Endothelial cell of umbilical vein (primary cell): Measurements from ENCODE around the gene CASP5. TPM values are rescaled to one million over a fixed set of nuclear protein-coding genes. Genes with fewer than 3 reads are reported as not detected.

Source experiments
- BruUV-seq: library from RNA; stranded (reverse); fragments of 400-500 nt; replicated peaks from 2 replicates; lab custom pipeline; 2021; lab: Mats Ljungman, UMichigan
- CTCF ChIA-PET: fragments of 300-600, 350-600 bp; sonication (Branson Sonifier 250); formaldehyde crosslinking; loops from one replicate; lab custom pipeline; 2021; ENCODE audit warnings: antibody characterized with exemption, inconsistent platforms; lab: Charles Lee
- POLR2A ChIA-PET: fragments of 300-600, 350-600 bp; sonication (Branson Sonifier 250); formaldehyde crosslinking; loops from one replicate; lab custom pipeline; 2021; ENCODE audit warnings: antibody characterized with exemption, inconsistent platforms; lab: Charles Lee
- DNase-seq: peaks from one replicate; pipeline ENCODE4 v3.0.0-alpha.2; 2011; ENCODE audit warnings: low read depth, low spot score
- FAIRE-seq: peaks from 2 replicates; lab custom pipeline; 2011; peaks lifted over from hg19 to GRCh38; lab: Jason Lieb, UNC
- H2AFZ ChIP-seq: 2 replicates; pipeline ENCODE4 v1.6.0; 2012; ENCODE audit warnings: low read depth, low read length, control low read depth, inconsistent platforms
- H3K27ac ChIP-seq: 2 replicates; pipeline ENCODE4 v1.5.1; 2011; ENCODE audit warnings: low read depth, mild to moderate bottlenecking, control low read depth, low read length, moderate library complexity; ENCODE audit not compliant: insufficient read depth
- H3K27me3 ChIP-seq, 2 experiments: 2 replicates each; pipeline versions ENCODE4 v1.6.0 to v1.6.1; 2011; ENCODE audit warnings: low read length in 2 of 2, mixed read lengths in 1 of 2; ENCODE audit not compliant: control insufficient read depth in 2 of 2, insufficient read depth in 2 of 2
- H3K36me3 ChIP-seq, 2 experiments: 2 replicates in 1 of 2; 3 replicates in 1 of 2; pipeline ENCODE4 v1.5.1; 2011; ENCODE audit warnings: low read length in 2 of 2, mild to moderate bottlenecking in 1 of 2, moderate library complexity in 1 of 2; ENCODE audit not compliant: control insufficient read depth in 2 of 2, insufficient read depth in 2 of 2; ENCODE audit errors: extremely low read depth in 1 of 2
- H3K4me1 ChIP-seq: 3 replicates; pipeline ENCODE4 v1.5.1; 2011; ENCODE audit warnings: mild to moderate bottlenecking, low read length; ENCODE audit not compliant: control insufficient read depth, insufficient read depth; ENCODE audit errors: extremely low read depth
- H3K4me2 ChIP-seq: 2 replicates; pipeline ENCODE4 v1.6.1; 2011; ENCODE audit warnings: low read length, control low read depth, mixed read lengths; ENCODE audit not compliant: insufficient read depth
- H3K4me3 ChIP-seq, 3 experiments: fragments of 200-600 bp in 1 of 3; sonication (generic), shearing (Covaris generic) in 1 of 3; replicated peaks in 1 of 3; 2 replicates each; pipeline ENCODE4 v1.5.1; 2011 to 2016; ENCODE audit warnings: control low read depth in 3 of 3, low read length in 3 of 3, mild to moderate bottlenecking in 2 of 3, inconsistent platforms in 1 of 3, low read depth in 1 of 3, moderate library complexity in 1 of 3; ENCODE audit not compliant: insufficient read depth in 1 of 3
- H3K79me2 ChIP-seq: 2 replicates; pipeline ENCODE4 v1.6.0; 2012; ENCODE audit warnings: low read length, inconsistent platforms; ENCODE audit not compliant: control insufficient read depth, insufficient read depth
- H3K9ac ChIP-seq: replicated peaks from 2 replicates; pipeline ENCODE3; 2011; ENCODE audit warnings: low read length, control low read depth; ENCODE audit not compliant: insufficient read depth; ENCODE audit errors: extremely low read depth
- H3K9me1 ChIP-seq: replicated peaks from 3 replicates; pipeline ENCODE4 v1.6.0; 2011; ENCODE audit warnings: mild to moderate bottlenecking, low read length; ENCODE audit not compliant: control insufficient read depth, insufficient read depth; ENCODE audit errors: extremely low read depth
- H3K9me3 ChIP-seq: replicated peaks from 2 replicates; pipeline ENCODE4 v1.5.1; 2012; ENCODE audit warnings: low read length, inconsistent platforms; ENCODE audit not compliant: control insufficient read depth, insufficient read depth
- H4K20me1 ChIP-seq: replicated peaks from 2 replicates; pipeline ENCODE3; 2011; ENCODE audit warnings: mild to moderate bottlenecking, low read length; ENCODE audit not compliant: control insufficient read depth, insufficient read depth; ENCODE audit errors: extremely low read depth
- EZH2 ChIP-seq: IDR thresholded peaks from 2 replicates; pipeline ENCODE4 v1.6.1; 2012; ENCODE audit warnings: borderline replicate concordance, low read depth, mild to moderate bottlenecking, moderate library complexity, low read length, inconsistent platforms; ENCODE audit not compliant: severe bottlenecking
- FOS ChIP-seq: IDR thresholded peaks from 2 replicates; pipeline ENCODE4 v1.6.1; 2011; ENCODE audit warnings: mild to moderate bottlenecking, low read length, moderate library complexity, borderline replicate concordance; ENCODE audit not compliant: insufficient read depth
- GATA2 ChIP-seq: IDR thresholded peaks from 2 replicates; pipeline ENCODE4 v1.7.0; 2011; ENCODE audit warnings: low read depth, mild to moderate bottlenecking, moderate library complexity, mixed read lengths, low read length; ENCODE audit not compliant: insufficient read length, insufficient read depth
- JUN ChIP-seq: IDR thresholded peaks from 2 replicates; pipeline ENCODE4 v1.6.1; 2011; ENCODE audit warnings: borderline replicate concordance, low read depth; ENCODE audit not compliant: insufficient read length, insufficient read depth
- MAX ChIP-seq: IDR thresholded peaks from 2 replicates; pipeline ENCODE4 v1.6.1; 2011; ENCODE audit not compliant: insufficient read depth, insufficient read length
- MYC ChIP-seq: IDR thresholded peaks from one replicate; pipeline ENCODE4 v1.6.1; 2011; ENCODE audit warnings: mild to moderate bottlenecking, low read depth, low read length
- POLR2A ChIP-seq: IDR thresholded peaks from 2 replicates; pipeline ENCODE4 v1.6.1; 2012; ENCODE audit warnings: low read depth, mild to moderate bottlenecking, control low read depth, low read length
- POLR2AphosphoS5 ChIP-seq: IDR thresholded peaks from 2 replicates; pipeline ENCODE4 v1.6.1; 2012; ENCODE audit warnings: low read depth, mild to moderate bottlenecking, control low read depth, low read length, moderate library complexity; ENCODE audit not compliant: insufficient read depth
- dilution Hi-C: fragments of 300-500 bp; cut with MboI; formaldehyde crosslinking; loops from one replicate; pipeline ENCODE4 v1.15.0; 2019; ENCODE audit warnings: low sequenced_read_pairs; ENCODE audit not compliant: extremely low pct_ligation_motif_present
- intact Hi-C: fragments of 100-400 bp; cut with micrococcal nuclease; formaldehyde crosslinking; loops from one replicate; pipeline ENCODE4 v1.10.0; 2022
- polyA plus RNA-seq, 4 experiments: library from polyadenylated mRNA; depleted of rRNA in 3 of 4; stranded (reverse) in 3 of 4; unstranded in 1 of 4; fragments of >200 nt; gene quantifications; 2 replicates each; pipeline versions ENCODE4 v1.2.1 to v1.2.3, GENCODE V29; 2011 to 2012; ENCODE audit warnings: missing spikeins in 1 of 4
- total RNA-seq: library from RNA; stranded (reverse); gene quantifications from 2 replicates; pipeline ENCODE4 v1.2.3, GENCODE V29; 2021
- TF ChIP-seq, protein P1 (sequence below), 2 donors: IDR thresholded peaks; 1 replicate in 1 of 2; 2 replicates in 1 of 2; pipeline ENCODE4 v1.5.1; 2011; ENCODE audit warnings: low read length in 2 of 2, mild to moderate bottlenecking in 2 of 2, moderate library complexity in 2 of 2, control low read depth in 1 of 2, inconsistent platforms in 1 of 2, low read depth in 1 of 2; ENCODE audit not compliant: insufficient read depth in 1 of 2; ENCODE audit errors: extremely low read depth in 1 of 2

The CASP5 gene
- total and polyA plus RNA-seq, 2 donors (not counting 3 experiments of a cell fraction or from before 2014, with no cell fraction given), result not detected

- no TSS peak for BruUV-seq
- no peaks in the 10 kb centered on the region for H3K4me1 ChIP-seq
- dilution Hi-C loops, result no loop called here
- no peak overlapping the region for H2AFZ ChIP-seq
- no peak overlapping the region for H3K9ac ChIP-seq
- no peak overlapping the region for H3K4me2 ChIP-seq
- H3K4me3 ChIP-seq, result no peak overlapping the region
- ChIA-PET POLR2A (no interaction called here), CTCF (no interaction called here)
- H3K9me1 ChIP-seq, result no peaks in the 10 kb centered on the region
- no peaks in the 10 kb centered on the region for H3K79me2 ChIP-seq
- TF ChIP-seq, protein P1, sequence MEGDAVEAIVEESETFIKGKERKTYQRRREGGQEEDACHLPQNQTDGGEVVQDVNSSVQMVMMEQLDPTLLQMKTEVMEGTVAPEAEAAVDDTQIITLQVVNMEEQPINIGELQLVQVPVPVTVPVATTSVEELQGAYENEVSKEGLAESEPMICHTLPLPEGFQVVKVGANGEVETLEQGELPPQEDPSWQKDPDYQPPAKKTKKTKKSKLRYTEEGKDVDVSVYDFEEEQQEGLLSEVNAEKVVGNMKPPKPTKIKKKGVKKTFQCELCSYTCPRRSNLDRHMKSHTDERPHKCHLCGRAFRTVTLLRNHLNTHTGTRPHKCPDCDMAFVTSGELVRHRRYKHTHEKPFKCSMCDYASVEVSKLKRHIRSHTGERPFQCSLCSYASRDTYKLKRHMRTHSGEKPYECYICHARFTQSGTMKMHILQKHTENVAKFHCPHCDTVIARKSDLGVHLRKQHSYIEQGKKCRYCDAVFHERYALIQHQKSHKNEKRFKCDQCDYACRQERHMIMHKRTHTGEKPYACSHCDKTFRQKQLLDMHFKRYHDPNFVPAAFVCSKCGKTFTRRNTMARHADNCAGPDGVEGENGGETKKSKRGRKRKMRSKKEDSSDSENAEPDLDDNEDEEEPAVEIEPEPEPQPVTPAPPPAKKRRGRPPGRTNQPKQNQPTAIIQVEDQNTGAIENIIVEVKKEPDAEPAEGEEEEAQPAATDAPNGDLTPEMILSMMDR (IDR thresholded peaks at IDR 0.05; ENCODE audit: extremely low read depth in 1 of 2, insufficient read depth in 1 of 2, low read depth in 1 of 2, low read length in 2 of 2), result no peak
- no peak for TF ChIP-seq MAX
- TF ChIP-seq POLR2AphosphoS5, result no peak
- TF ChIP-seq EZH2, result no peak
- FAIRE-seq, result no peak
- no peaks in the 10 kb centered on the region for H3K27me3 ChIP-seq
- no peak for DNase-seq
- no peak overlapping the region for H3K27ac ChIP-seq
- H4K20me1 ChIP-seq, result no peaks in the 10 kb centered on the region
- no peaks in the 10 kb centered on the region for H3K36me3 ChIP-seq
- no peaks in the 10 kb centered on the region for H3K9me3 ChIP-seq
- intact Hi-C loops, result no loop called here
Observed at GRCh38 chr11:105057432-105057831, 34.5 kb upstream of the CASP5 start.

DNA sequence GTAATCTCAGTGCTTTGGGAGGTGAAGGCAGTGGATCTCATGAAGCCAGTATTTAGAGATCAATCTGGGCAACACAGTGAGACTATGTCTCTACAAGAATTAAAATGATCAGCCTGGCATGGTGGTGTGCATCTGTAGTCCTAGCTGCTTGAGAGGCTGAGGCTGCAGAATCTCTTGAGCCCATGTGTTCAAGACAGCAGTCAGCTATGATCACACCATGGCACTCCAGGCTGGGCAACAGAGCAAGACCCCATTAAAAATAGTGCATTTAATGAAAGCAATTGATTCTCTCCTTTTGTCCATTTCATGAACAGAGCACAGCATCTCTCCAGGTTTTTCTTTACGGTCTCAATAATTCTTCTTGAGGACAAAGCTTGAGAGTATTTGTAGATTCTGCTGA is 33.5 kb upstream of the CASP5 start:
- ChIA-PET CTCF (interaction anchor here (2.0 kb wide), 1 partner anchor 9 kb away, joined by 8 read pairs; no protein-coding TSS in a partner anchor), POLR2A (no interaction called here)
- no peaks in the 10 kb centered on the region for H3K79me2 ChIP-seq
- FAIRE-seq (no peak), DNase-seq (no peak)
- BruUV-seq, result no TSS peak
- H3K4me1 ChIP-seq, result no peaks in the 10 kb centered on the region
- no peaks in the 10 kb centered on the region for H3K36me3 ChIP-seq
- no peaks in the 10 kb centered on the region for H3K9me1 ChIP-seq
- H4K20me1 ChIP-seq, result no peaks in the 10 kb centered on the region
- H3K27ac ChIP-seq, result no peak overlapping the region
- TF ChIP-seq JUN (no peak), MAX (no peak), EZH2 (no peak), GATA2 (no peak), POLR2AphosphoS5 (no peak), MYC (no peak), POLR2A (no peak), FOS (no peak)
- TF ChIP-seq, protein P1 (IDR thresholded peaks at IDR 0.05; ENCODE audit: extremely low read depth in 1 of 2, insufficient read depth in 1 of 2, low read depth in 1 of 2, low read length in 2 of 2), result no peak
- H3K4me3 ChIP-seq, result no peak overlapping the region
- no peak overlapping the region for H2AFZ ChIP-seq
- no peaks in the 10 kb centered on the region for H3K9me3 ChIP-seq
- intact Hi-C loops, result no loop called here
- no peaks in the 10 kb centered on the region for H3K27me3 ChIP-seq
- H3K9ac ChIP-seq, result no peak overlapping the region
- dilution Hi-C loops, result no loop called here
- no peak overlapping the region for H3K4me2 ChIP-seq
